Ishikawa (cell line): ENCODE results near the gene PLEKHB2.

Experiments used
- CEBPB ChIP-seq: IDR thresholded peaks from 2 replicates; pipeline ENCODE4 v1.6.1; 2012
- CREB1 ChIP-seq: IDR thresholded peaks from 2 replicates; pipeline ENCODE4 v1.6.1; 2012; ENCODE audit warnings: low read depth
- EGR1 ChIP-seq: IDR thresholded peaks from 2 replicates; pipeline ENCODE4 v1.6.1; 2012
- EP300 ChIP-seq: IDR thresholded peaks from 2 replicates; pipeline ENCODE4 v1.6.1; 2012; ENCODE audit warnings: borderline replicate concordance
- FOXM1 ChIP-seq: IDR thresholded peaks from 2 replicates; pipeline ENCODE4 v1.6.1; 2012; ENCODE audit warnings: low read depth, borderline replicate concordance
- NFIC ChIP-seq: IDR thresholded peaks from 2 replicates; pipeline ENCODE4 v1.6.1; 2012
- RAD21 ChIP-seq: IDR thresholded peaks from 2 replicates; pipeline ENCODE4 v1.6.1; 2012; ENCODE audit warnings: low read depth
- TAF1 ChIP-seq: IDR thresholded peaks from 2 replicates; pipeline ENCODE4 v1.6.1; 2012; ENCODE audit warnings: low read depth, mild to moderate bottlenecking
- TCF12 ChIP-seq: IDR thresholded peaks from 2 replicates; pipeline ENCODE4 v1.6.1; 2012; ENCODE audit warnings: low read depth
- TEAD4 ChIP-seq: IDR thresholded peaks from 2 replicates; pipeline ENCODE4 v1.6.1; 2012
- YY1 ChIP-seq: IDR thresholded peaks from 2 replicates; pipeline ENCODE4 v1.6.1; 2012; ENCODE audit warnings: low read depth
- ZBTB7A ChIP-seq: IDR thresholded peaks from 2 replicates; pipeline ENCODE4 v1.6.1; 2012; ENCODE audit warnings: low read depth
- TF ChIP-seq, protein P1 (sequence below): IDR thresholded peaks from 2 replicates; pipeline ENCODE4 v1.6.1; 2012
- TF ChIP-seq, protein P2 (sequence below): IDR thresholded peaks from 2 replicates; pipeline ENCODE4 v1.6.1; 2012; ENCODE audit warnings: low read depth, mild to moderate bottlenecking
- TF ChIP-seq, protein P3 (sequence below): IDR thresholded peaks from 2 replicates; pipeline ENCODE4 v1.6.1; 2012

The PLEKHB2 gene

DNA sequence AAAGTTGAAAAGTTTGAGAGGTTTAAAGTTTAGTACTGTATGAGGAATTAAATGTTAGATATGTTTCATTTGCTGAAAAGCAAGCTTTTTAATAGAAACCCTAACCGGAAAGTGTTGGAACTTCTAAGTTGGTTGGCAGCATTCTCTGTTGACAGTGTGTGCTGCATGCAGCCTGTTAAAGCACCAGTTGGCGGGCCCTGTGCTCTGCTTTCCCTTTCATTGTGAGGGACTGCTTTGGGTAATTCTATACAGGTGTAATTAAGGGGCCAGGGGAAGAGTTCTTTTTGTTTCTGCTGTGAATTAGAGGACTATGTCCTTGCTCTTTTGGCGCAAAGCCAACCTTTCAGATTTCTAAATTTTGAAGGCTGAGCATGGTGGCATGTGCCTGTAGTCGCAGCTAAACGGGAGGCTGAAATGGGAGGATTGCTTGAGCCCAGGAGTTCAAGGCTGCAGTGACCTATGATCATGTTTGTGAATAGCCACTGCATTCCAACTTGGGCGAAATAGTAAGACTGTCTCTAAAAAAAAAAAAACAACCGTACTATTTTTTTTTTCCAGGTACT lies 20.1 kb downstream of the PLEKHB2 start:
- no peak for TF ChIP-seq CEBPB
- no peak for TF ChIP-seq EP300
- TF ChIP-seq NFIC: peak; percentile 66; the same call in 1 of the 2 replicates
- TF ChIP-seq, protein P1, sequence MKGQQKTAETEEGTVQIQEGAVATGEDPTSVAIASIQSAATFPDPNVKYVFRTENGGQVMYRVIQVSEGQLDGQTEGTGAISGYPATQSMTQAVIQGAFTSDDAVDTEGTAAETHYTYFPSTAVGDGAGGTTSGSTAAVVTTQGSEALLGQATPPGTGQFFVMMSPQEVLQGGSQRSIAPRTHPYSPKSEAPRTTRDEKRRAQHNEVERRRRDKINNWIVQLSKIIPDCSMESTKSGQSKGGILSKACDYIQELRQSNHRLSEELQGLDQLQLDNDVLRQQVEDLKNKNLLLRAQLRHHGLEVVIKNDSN: no peak
- TF ChIP-seq, protein P2, sequence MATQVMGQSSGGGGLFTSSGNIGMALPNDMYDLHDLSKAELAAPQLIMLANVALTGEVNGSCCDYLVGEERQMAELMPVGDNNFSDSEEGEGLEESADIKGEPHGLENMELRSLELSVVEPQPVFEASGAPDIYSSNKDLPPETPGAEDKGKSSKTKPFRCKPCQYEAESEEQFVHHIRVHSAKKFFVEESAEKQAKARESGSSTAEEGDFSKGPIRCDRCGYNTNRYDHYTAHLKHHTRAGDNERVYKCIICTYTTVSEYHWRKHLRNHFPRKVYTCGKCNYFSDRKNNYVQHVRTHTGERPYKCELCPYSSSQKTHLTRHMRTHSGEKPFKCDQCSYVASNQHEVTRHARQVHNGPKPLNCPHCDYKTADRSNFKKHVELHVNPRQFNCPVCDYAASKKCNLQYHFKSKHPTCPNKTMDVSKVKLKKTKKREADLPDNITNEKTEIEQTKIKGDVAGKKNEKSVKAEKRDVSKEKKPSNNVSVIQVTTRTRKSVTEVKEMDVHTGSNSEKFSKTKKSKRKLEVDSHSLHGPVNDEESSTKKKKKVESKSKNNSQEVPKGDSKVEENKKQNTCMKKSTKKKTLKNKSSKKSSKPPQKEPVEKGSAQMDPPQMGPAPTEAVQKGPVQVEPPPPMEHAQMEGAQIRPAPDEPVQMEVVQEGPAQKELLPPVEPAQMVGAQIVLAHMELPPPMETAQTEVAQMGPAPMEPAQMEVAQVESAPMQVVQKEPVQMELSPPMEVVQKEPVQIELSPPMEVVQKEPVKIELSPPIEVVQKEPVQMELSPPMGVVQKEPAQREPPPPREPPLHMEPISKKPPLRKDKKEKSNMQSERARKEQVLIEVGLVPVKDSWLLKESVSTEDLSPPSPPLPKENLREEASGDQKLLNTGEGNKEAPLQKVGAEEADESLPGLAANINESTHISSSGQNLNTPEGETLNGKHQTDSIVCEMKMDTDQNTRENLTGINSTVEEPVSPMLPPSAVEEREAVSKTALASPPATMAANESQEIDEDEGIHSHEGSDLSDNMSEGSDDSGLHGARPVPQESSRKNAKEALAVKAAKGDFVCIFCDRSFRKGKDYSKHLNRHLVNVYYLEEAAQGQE: no peak
- no peak for TF ChIP-seq FOXM1
- TF ChIP-seq YY1: no peak

DNA sequence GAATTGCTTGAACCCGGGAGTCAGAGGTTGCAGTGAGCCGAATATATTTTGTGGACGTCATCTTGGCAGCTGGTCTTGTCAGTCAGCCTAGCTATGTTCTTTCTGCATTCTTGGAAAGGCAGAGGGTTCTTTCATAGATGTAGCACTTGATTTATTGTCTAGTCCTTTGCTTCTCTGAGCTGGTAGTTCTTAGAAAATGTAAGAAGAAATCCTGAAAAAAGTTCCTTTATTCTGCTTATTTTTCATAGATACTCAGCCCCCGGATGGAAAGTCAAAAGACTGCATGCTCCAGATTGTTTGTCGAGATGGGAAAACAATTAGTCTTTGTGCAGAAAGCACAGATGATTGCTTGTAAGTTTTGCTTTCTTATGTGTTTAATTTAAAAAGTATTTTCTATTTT lies 21.3 kb downstream of the PLEKHB2 start:
- TF ChIP-seq TAF1 (no peak), CREB1 (no peak), EP300 (no peak), ZBTB7A (no peak), NFIC (no peak), RAD21 (no peak), YY1 (no peak), TCF12 (no peak)
- TF ChIP-seq, protein P3, sequence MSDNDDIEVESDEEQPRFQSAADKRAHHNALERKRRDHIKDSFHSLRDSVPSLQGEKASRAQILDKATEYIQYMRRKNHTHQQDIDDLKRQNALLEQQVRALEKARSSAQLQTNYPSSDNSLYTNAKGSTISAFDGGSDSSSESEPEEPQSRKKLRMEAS: no peak

DNA sequence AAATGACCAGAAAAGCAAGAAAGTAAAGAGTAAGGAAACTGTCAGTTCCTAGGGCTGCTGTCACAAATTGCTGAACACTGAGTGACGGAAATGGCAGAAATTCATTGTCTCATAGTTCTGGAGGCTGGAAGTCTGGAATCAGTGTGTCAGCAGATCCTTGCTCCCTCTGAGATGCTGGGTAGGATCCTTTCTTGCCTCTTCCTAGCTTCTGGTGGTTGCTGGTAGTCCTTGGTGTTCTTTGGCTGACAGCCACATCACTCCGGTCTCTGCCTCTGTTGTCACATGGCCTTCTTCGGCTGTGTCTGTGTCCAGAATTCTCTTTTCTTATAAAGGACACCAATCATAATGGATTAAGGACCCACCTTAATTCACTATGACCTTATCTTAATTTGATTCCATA lies 21.9 kb downstream of the PLEKHB2 start:
- TF ChIP-seq TAF1 (no peak), TCF12 (no peak), NFIC (no peak), YY1 (no peak), EP300 (no peak), RAD21 (no peak)
- TF ChIP-seq, protein P2: no peak

DNA sequence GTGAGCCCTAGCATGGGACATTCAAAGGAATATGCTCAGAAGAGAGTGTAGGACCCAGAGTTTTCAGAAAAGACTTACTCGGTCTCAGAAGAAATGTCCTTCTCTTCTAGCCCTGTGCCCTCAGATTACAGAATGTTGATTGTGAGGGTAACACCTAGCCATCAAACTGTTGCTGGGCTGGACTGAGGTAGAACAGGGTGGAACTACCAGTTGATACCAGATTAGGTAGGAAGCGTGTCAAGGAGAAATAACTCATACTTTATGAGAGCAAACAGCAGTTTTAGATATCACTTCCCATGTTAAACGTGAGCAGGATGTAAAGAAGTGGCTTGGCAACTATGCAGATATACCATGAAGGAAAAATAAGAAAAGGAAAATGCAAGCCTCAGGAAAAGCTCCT lies 22.8 kb downstream of the PLEKHB2 start:
- TF ChIP-seq NFIC (no peak), TCF12 (no peak), TAF1 (no peak), RAD21 (no peak), ZBTB7A (no peak), TEAD4 (no peak)
- TF ChIP-seq, protein P1: no peak
- TF ChIP-seq, protein P3: no peak
- TF ChIP-seq, protein P2: no peak

DNA sequence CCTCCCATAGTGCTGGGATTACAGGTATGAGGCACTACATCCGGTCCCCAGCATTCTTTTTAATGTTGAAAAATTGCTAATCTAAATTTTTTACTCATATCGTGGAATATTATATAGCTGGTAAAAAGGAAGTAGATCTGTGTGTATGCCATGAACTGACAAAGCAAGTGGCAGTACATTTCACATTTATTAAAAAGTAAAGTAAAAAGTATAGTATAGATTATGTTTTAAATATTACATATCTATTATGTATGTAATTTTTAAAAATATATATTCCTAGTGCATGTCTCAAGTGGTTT lies 25.1 kb downstream of the PLEKHB2 start:
- TF ChIP-seq, protein P1: no peak
- TF ChIP-seq, protein P3: no peak
- TF ChIP-seq EGR1 (no peak), YY1 (no peak), CREB1 (no peak), TAF1 (no peak), CEBPB (no peak), NFIC (no peak), RAD21 (no peak), TEAD4 (no peak)
- TF ChIP-seq, protein P2: no peak
